HepG2 (cell line): ENCODE measurements around the gene C1D.

Source experiments
- ATF7 ChIP-seq, 2 experiments: fragments of 450-650 bp in 1 of 2; sonication (generic) in 1 of 2; formaldehyde crosslinking in 1 of 2; IDR thresholded peaks; 2 replicates each; pipeline versions ENCODE4 v1.4.0 to v1.6.1; 2016 to 2020; ENCODE audit warnings: antibody characterized with exemption in 1 of 2, mild to moderate bottlenecking in 1 of 2, missing genetic modification reagents in 1 of 2
- CBX2 ChIP-seq, 2 experiments: fragments of 200-600 bp in 1 of 2; sonication (generic); formaldehyde crosslinking in 1 of 2; IDR thresholded peaks; 2 replicates each; pipeline versions ENCODE4 v1.7.0 to v1.8.1; 2018 to 2022; ENCODE audit warnings: low read depth in 2 of 2, low read length in 1 of 2, mild to moderate bottlenecking in 1 of 2, missing genetic modification reagents in 1 of 2
- CTCF ChIP-seq: sonication (generic); formaldehyde crosslinking; IDR thresholded peaks from 2 replicates; pipeline ENCODE4 v1.5.0; 2020; ENCODE audit warnings: mild to moderate bottlenecking, missing genetic modification reagents, moderate library complexity
- E2F1 ChIP-seq: sonication (generic); formaldehyde crosslinking; IDR thresholded peaks from 2 replicates; pipeline ENCODE4 v1.5.0; 2020; ENCODE audit warnings: missing genetic modification reagents
- EHMT2 ChIP-seq: fragments of 200-600 bp; sonication (generic); IDR thresholded peaks from 2 replicates; pipeline ENCODE4 v1.7.0; 2017; ENCODE audit warnings: antibody characterized with exemption, low read depth, low read length, borderline replicate concordance
- FOXM1 ChIP-seq: sonication (generic); formaldehyde crosslinking; IDR thresholded peaks from 2 replicates; pipeline ENCODE4 v1.5.0; 2020; ENCODE audit warnings: missing genetic modification reagents
- GFI1 ChIP-seq: sonication (generic); formaldehyde crosslinking; IDR thresholded peaks from 2 replicates; pipeline ENCODE4 v1.5.0; 2020; ENCODE audit warnings: missing genetic modification reagents, mild to moderate bottlenecking, borderline replicate concordance
- KAT7 ChIP-seq: IDR thresholded peaks from 2 replicates; pipeline ENCODE4 v1.6.1; 2018; ENCODE audit warnings: borderline replicate concordance, missing compliant biosample characterization
- SALL2 ChIP-seq: sonication (generic); formaldehyde crosslinking; IDR thresholded peaks from 2 replicates; pipeline ENCODE4 v1.8.1; 2023; ENCODE audit warnings: mild to moderate bottlenecking, missing genetic modification reagents, inconsistent platforms
- SP2 ChIP-seq: sonication (generic); formaldehyde crosslinking; IDR thresholded peaks from 2 replicates; pipeline ENCODE4 v1.5.1; 2020; ENCODE audit warnings: mild to moderate bottlenecking, missing genetic modification reagents
- SRY ChIP-seq: sonication (generic); formaldehyde crosslinking; IDR thresholded peaks from 2 replicates; pipeline ENCODE4 v1.8.0; 2022; ENCODE audit warnings: mild to moderate bottlenecking, missing genetic modification reagents
- ZFX ChIP-seq: sonication (generic); formaldehyde crosslinking; IDR thresholded peaks from 2 replicates; pipeline ENCODE4 v1.4.0; 2020; ENCODE audit warnings: mild to moderate bottlenecking, low read depth, missing genetic modification reagents, moderate library complexity
- ZNF335 ChIP-seq: sonication (generic); formaldehyde crosslinking; IDR thresholded peaks from 2 replicates; pipeline ENCODE4 v1.4.0; 2020; ENCODE audit warnings: missing genetic modification reagents
- ZNF33B ChIP-seq: sonication (generic); formaldehyde crosslinking; IDR thresholded peaks from 2 replicates; pipeline ENCODE4 v1.5.1; 2020; ENCODE audit warnings: mild to moderate bottlenecking, missing genetic modification reagents

GRCh38 chr2:68043695-68044094, 19.1 kb downstream of the C1D start:
- TF ChIP-seq ZNF33B (CRISPR knock-in tag) (no peak), CTCF (no peak), ATF7 (IDR thresholded peaks at IDR 0.05) (no peak), ATF7 (CRISPR knock-in tag; IDR thresholded peaks at IDR 0.05) (no peak), SRY (CRISPR knock-in tag) (no peak), CBX2 (IDR thresholded peaks at IDR 0.05; ENCODE audit: low read depth, low read length) (no peak), CBX2 (CRISPR knock-in tag; IDR thresholded peaks at IDR 0.05; ENCODE audit: low read depth) (no peak), SALL2 (CRISPR knock-in tag) (no peak), ZFX (CRISPR knock-in tag) (no peak), FOXM1 (no peak), GFI1 (CRISPR knock-in tag) (no peak), EHMT2 (no peak), ZNF335 (CRISPR knock-in tag) (no peak), E2F1 (CRISPR knock-in tag) (no peak), KAT7 (CRISPR knock-in tag) (no peak), SP2 (CRISPR knock-in tag) (no peak)
